ENCODE data around the gene SLC39A5. TPM values are rescaled to one million over a fixed set of nuclear protein-coding genes. Genes with fewer than 3 reads are reported as not detected.

SLC39A5 gene
- total RNA-seq, 1 donor from 2014 or later: not detected

- no peaks in the 10 kb centered on the region for H3K4me1 ChIP-seq
- no peak overlapping the region for H3K4me3 ChIP-seq
- no peaks in the 10 kb centered on the region for H3K27me3 ChIP-seq
- intact Hi-C loops (cut with DNase I): no loop called here
- no peak for TF ChIP-seq CTCF (IDR thresholded peaks at IDR 0.05)
- no peaks in the 10 kb centered on the region for H3K9me3 ChIP-seq
- no peak for DNase-seq (ENCODE audit: low spot score in 2 of 2)
- peaks cover 29 to 43% of the 10 kb centered on the region in 2 donors for H3K36me3 ChIP-seq
- H3K27ac ChIP-seq: no peak overlapping the region
Measured at GRCh38 chr12:56237552-56237951, 7.7 kb downstream of the SLC39A5 start.

- peaks cover 68 to 84% of the 10 kb centered on the region in 2 donors for H3K36me3 ChIP-seq
Measured at GRCh38 chr12:56241424-56242303, 11.8 kb downstream of the SLC39A5 start.

GRCh38 chr12:56242986-56243385 lies 13.1 kb downstream of the SLC39A5 start:
- H3K4me3 ChIP-seq: no peak overlapping the region
- peaks cover 81 to 97% of the 10 kb centered on the region in 2 donors for H3K36me3 ChIP-seq
- TF ChIP-seq CTCF (IDR thresholded peaks at IDR 0.05): no peak
- H3K4me1 ChIP-seq: no peaks in the 10 kb centered on the region
- H3K27me3 ChIP-seq: no peaks in the 10 kb centered on the region
- intact Hi-C loops (cut with DNase I): no loop called here
- no peaks in the 10 kb centered on the region for H3K9me3 ChIP-seq
- DNase-seq (ENCODE audit: low spot score in 2 of 2): no peak
- H3K27ac ChIP-seq: no peak overlapping the region

More at GRCh38 chr12:56241424-56242303, 11.8 kb downstream of the SLC39A5 start:
- DNase-seq (ENCODE audit: low spot score in 2 of 2): no peak
- H3K27ac ChIP-seq: no peak overlapping the region
- intact Hi-C loops (cut with DNase I): no loop called here
- H3K9me3 ChIP-seq: no peaks in the 10 kb centered on the region
- H3K4me3 ChIP-seq: no peak overlapping the region
- no peak for TF ChIP-seq CTCF (IDR thresholded peaks at IDR 0.05)
- no peaks in the 10 kb centered on the region for H3K4me1 ChIP-seq
- H3K27me3 ChIP-seq: no peaks in the 10 kb centered on the region

- no peak for TF ChIP-seq CTCF (IDR thresholded peaks at IDR 0.05)
- H3K27me3 ChIP-seq: no peaks in the 10 kb centered on the region
- peaks cover 85 to 99% of the 10 kb centered on the region in 2 donors for H3K36me3 ChIP-seq
- H3K4me3 ChIP-seq: no peak overlapping the region
- DNase-seq (ENCODE audit: low spot score in 2 of 2): no peak
- no peaks in the 10 kb centered on the region for H3K4me1 ChIP-seq
- H3K9me3 ChIP-seq: no peaks in the 10 kb centered on the region
- H3K27ac ChIP-seq: no peak overlapping the region
- intact Hi-C loops (cut with DNase I): no loop called here
Measured at GRCh38 chr12:56243731-56244181, 13.9 kb downstream of the SLC39A5 start.

GRCh38 chr12:56244494-56244893 lies 14.6 kb downstream of the SLC39A5 start:
- peaks cover 90 to 99% of the 10 kb centered on the region in 2 donors for H3K36me3 ChIP-seq

More at GRCh38 chr12:56244494-56244893, 14.6 kb downstream of the SLC39A5 start:
- no peak for DNase-seq (ENCODE audit: low spot score in 2 of 2)
- H3K4me3 ChIP-seq: no peak overlapping the region
- no peak for TF ChIP-seq CTCF (IDR thresholded peaks at IDR 0.05)
- H3K4me1 ChIP-seq: no peaks in the 10 kb centered on the region
- H3K27me3 ChIP-seq: no peaks in the 10 kb centered on the region
- intact Hi-C loops (cut with DNase I): no loop called here
- H3K9me3 ChIP-seq: no peaks in the 10 kb centered on the region
- H3K27ac ChIP-seq: no peak overlapping the region

Data from ascending aorta (tissue), 2 donors.